NT2/D1 (cell line): Measurements from ENCODE around the gene PPWD1.

ENCODE experiments used
- DNase-seq: peaks from one replicate; pipeline ENCODE4 v3.0.0-alpha.2; 2011; ENCODE audit warnings: low read depth, low spot score
- H3K27me3 ChIP-seq: 2 replicates; pipeline ENCODE4 v1.6.0; 2011; ENCODE audit warnings: mild to moderate bottlenecking; ENCODE audit not compliant: insufficient read length, insufficient read depth
- H3K36me3 ChIP-seq: 2 replicates; pipeline ENCODE4 v1.6.1; 2011; ENCODE audit warnings: mild to moderate bottlenecking, low read length, mixed read lengths; ENCODE audit not compliant: insufficient read depth, insufficient read length
- H3K4me1 ChIP-seq: 2 replicates; pipeline ENCODE4 v1.5.1; 2011; ENCODE audit not compliant: insufficient read depth, insufficient read length
- H3K4me3 ChIP-seq: 2 replicates; pipeline ENCODE4 v1.5.1; 2011; ENCODE audit warnings: low read depth; ENCODE audit not compliant: insufficient read length
- H3K9ac ChIP-seq: 2 replicates; pipeline ENCODE4 v1.6.0; 2011; ENCODE audit warnings: low read depth; ENCODE audit not compliant: insufficient read length
- H3K9me3 ChIP-seq: 2 replicates; pipeline ENCODE4 v1.5.1; 2011; ENCODE audit warnings: mild to moderate bottlenecking, low read length; ENCODE audit not compliant: insufficient read depth
- SUZ12 ChIP-seq: IDR thresholded peaks from 2 replicates; pipeline ENCODE4 v1.6.1; 2011; ENCODE audit not compliant: insufficient read length, insufficient read depth; ENCODE audit errors: extremely low read depth
- YY1 ChIP-seq: IDR thresholded peaks from 2 replicates; pipeline ENCODE4 v1.6.1; 2011; ENCODE audit not compliant: insufficient read length, insufficient read depth
- ZNF274 ChIP-seq: IDR thresholded peaks from 2 replicates; pipeline ENCODE4 v1.6.1; 2011; ENCODE audit warnings: mild to moderate bottlenecking, low read depth, low read length

The PPWD1 gene

GRCh38 chr5:65624025-65624570 lies 61.0 kb downstream of the PPWD1 start, which contains the start of gene TRIM23:
Gene TRIM23, minus strand, starts transcription at chr5:65624333. Its CDS starts 59 bp downstream, at chr5:65624274.
- Histone ChIP-seq H3K9me3 (no peaks in the 10 kb centered on the region), H3K9ac (peak within 1 kb of the TSS; percentile 87), H3K4me3 (peak within 1 kb of the TSS; percentile 87), H3K27me3 (no peaks in the 10 kb centered on the region), H3K4me1 (no peaks in the 10 kb centered on the region), H3K36me3 (peaks cover 6% of the 10 kb centered on the region)
- peak; percentile 74 for DNase-seq
- TF ChIP-seq SUZ12: no peak
- TF ChIP-seq ZNF274: no peak
- TF ChIP-seq YY1: no peak

GRCh38 chr5:65624571-65625555 lies 61.8 kb downstream of the PPWD1 start, which contains the start of the genes SHLD3 and TRAPPC13:
Gene SHLD3, plus strand, starts transcription at chr5:65625027. Its CDS starts 4,561 bp downstream, at chr5:65629588.
Gene TRAPPC13, plus strand, starts transcription at chr5:65625027. Its CDS starts 34 bp downstream, at chr5:65625061.
- TF ChIP-seq SUZ12: no peak
- no peak for TF ChIP-seq ZNF274
- TF ChIP-seq YY1: no peak
- Histone ChIP-seq H3K4me3 (peak within 1 kb of the TSS; percentile 87), H3K9me3 (no peaks in the 10 kb centered on the region), H3K27me3 (no peaks in the 10 kb centered on the region), H3K4me1 (no peaks in the 10 kb centered on the region), H3K9ac (peak within 1 kb of the TSS; percentile 87), H3K36me3 (peaks cover 11% of the 10 kb centered on the region)
- DNase-seq: peak; percentile 52

- H3K9ac ChIP-seq: no peak overlapping the region
- H3K4me3 ChIP-seq: peak overlapping the region; percentile 87
- H3K36me3 ChIP-seq: peaks cover 15% of the 10 kb centered on the region
- no peaks in the 10 kb centered on the region for H3K4me1 ChIP-seq
- H3K9me3 ChIP-seq: no peaks in the 10 kb centered on the region
- DNase-seq: no peak
- no peak for TF ChIP-seq ZNF274
- no peak for TF ChIP-seq SUZ12
- TF ChIP-seq YY1: no peak
- H3K27me3 ChIP-seq: no peaks in the 10 kb centered on the region
These were observed 62.6 kb downstream of the PPWD1 start for GRCh38 chr5:65625743-65626142.

- DNase-seq: no peak
- H3K9me3 ChIP-seq: no peaks in the 10 kb centered on the region
- H3K9ac ChIP-seq: no peak overlapping the region
- peaks cover 15% of the 10 kb centered on the region for H3K36me3 ChIP-seq
- H3K4me3 ChIP-seq: no peak overlapping the region
- H3K27me3 ChIP-seq: no peaks in the 10 kb centered on the region
- TF ChIP-seq ZNF274 (no peak), YY1 (no peak), SUZ12 (no peak)
- no peaks in the 10 kb centered on the region for H3K4me1 ChIP-seq
These were observed 67.9 kb downstream of the PPWD1 start for GRCh38 chr5:65630981-65631380.
